Measurements from ENCODE around the gene MSI2.
A peak's percentile ranks its signal among the peaks of the same experiment; 100 is the strongest.

Gene MSI2

DNA sequence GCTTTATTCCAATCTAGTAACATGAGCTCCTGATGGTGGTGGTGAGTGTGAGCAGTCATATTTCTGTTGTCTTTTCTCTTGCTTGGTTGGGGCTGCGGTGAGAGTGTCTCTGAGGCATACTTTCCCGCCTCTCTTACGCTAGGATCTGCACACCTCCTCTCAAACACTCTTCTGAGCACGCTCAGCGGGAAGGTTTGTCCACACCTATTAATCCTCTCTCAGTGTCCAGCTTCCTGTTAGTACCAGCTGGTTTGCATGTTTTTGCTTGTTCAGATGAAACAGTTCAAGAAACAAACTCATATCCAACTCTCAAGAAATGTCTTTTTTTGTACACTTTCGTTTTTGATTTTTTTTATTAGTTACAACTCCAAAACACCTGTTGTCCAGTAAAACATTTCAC is 399.2 kb downstream of the MSI2 start:
- no peak for DNase-seq

DNA sequence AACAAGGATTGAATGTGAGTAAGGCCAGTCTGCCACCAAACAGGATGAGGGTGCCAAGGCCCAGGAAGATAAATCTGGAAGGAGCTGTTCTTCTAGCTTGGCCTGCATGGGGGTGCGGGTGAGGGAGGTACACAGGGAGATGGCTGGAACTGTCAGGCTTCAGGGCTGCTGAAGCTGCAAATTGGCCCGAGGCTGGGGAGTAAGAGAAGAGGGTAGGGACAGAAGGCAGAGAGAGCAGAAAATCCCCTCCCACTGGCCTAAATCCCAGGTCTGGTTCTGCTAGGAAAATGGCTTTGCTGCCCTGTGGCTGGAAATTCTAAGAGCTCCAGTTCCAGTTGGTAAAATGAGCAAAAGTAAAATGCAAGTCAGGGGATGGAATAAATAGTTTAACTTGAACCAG is 400.9 kb downstream of the MSI2 start:
- DNase-seq = no peak

DNA sequence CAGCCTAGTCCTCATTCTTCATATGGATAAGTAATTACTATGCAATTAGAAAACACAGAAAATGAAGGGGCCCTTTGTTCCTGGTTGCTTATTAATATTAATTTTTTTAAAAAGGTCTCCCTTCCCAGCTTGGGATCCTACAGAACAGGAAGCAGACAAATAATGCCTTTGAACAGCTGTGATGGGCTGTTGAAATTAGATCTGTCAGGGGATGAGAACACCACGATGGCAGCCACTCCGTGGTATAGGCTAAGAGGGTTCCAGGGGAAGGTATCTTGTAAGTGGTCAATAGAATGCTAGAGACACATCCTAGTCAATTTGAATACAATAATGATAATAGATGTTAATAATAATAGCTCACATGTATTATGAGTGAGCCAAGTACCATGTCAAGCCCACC is 405.7 kb downstream of the MSI2 start:
- peak; percentile 69 for DNase-seq

DNA sequence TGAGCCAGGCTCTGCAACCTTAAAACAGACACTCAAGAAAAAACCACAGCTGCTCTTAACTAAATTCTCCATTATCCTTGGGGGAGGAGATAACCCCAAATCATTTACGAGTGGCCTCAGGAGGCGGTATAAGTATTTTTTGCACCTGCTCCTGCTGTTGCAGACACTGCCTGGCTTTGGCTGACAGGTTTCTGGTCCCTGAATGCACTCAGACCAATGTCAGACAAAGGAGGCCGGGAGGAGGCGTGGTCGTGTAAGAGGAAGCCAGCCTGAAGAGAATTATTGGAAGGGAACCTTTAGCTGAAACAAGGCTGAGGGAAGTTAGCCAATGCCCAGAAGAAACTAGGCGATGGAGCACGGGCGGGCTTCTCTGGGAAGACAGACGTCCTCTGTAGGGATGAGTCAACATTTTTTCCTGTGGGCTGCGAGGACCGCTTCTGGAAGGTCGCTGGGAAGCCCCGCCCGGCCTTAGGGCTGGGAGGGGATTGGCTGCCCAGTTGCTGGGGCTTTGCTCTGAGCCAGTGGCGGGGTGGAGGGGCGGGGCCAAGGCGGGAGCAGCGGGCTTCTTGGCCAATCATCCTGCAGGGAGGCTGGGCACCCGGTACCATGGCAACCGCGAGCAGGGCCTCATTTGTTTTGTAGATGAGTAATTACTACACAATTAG is 406.5 kb downstream of the MSI2 start:
- peak; percentile 98 for DNase-seq

DNA sequence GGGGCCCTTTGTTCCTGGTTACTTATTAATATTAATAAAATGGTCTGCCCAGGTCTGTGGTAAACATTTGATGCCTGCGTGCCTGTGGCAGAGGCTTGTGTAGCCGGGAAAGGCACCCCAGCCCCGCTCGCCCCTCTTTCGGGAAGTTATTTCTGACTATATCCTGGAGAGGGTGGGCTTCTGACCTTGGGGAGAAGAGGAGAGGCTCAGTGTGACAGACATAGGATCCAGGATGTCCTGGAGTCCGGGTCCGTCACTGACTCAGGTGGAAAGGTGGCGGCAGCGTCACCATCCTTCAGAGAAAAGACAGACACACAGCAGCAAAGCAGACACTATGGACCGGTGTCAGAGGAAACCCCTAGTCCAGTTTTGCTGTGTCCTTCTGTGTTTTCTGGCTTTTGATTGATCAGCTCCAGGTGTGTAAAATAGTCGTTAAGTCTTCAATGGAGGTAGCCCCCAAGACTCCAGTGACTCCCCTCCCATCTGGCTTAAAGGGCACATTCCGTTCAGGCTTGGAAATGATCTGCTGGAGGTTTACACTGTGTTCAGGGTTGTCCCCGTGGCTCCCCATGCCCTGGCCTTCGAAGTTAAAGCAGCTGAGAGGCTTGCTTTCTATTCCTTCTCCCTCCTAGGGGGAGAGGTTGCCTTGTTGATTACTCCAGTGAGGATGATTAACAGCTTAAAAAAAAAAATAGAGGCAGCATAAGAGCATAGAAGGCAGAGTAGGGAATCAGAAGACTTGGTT is 407.2 kb downstream of the MSI2 start:
- DNase-seq = no peak

DNA sequence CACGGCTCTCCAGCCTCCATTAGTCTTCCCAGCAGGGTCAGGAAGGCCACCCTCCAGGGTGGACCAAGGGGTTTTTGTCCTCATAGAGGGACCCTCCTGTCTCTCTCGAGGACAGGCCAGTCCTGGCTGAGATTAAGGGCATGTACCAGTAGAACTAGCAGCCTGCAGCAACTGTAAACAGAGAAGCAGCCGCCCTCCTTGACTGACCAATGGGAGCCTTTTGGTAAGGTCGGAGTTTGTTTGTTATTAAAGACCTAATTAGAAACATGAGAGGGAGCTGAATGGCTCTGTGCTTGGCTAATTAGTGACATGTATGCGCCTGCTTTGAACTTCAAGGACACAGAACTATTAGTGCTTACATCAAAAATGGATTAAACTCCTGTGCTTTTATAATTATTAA is 408.8 kb downstream of the MSI2 start:
- peak; percentile 74 for DNase-seq

DNA sequence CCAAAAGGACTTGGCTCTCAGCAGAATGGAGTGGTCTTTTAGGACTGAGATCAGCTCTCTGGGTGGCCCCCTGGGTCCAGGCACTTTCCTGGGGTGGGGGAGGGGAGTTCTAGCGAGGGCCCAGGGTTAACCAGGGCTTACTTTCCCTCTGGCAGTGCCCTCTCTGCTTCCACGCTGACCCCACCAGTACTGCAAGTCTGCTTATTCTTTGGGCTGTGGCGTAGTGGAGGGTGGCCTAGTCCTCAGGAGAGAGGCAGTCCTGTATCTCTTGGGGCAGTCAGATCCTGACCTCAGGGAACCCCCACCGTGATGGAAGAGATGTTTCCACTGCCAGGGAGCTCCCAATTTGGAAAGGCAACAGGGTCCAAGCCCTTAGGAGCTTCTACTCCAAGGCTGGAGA is 409.4 kb downstream of the MSI2 start:
- DNase-seq = no peak

DNA sequence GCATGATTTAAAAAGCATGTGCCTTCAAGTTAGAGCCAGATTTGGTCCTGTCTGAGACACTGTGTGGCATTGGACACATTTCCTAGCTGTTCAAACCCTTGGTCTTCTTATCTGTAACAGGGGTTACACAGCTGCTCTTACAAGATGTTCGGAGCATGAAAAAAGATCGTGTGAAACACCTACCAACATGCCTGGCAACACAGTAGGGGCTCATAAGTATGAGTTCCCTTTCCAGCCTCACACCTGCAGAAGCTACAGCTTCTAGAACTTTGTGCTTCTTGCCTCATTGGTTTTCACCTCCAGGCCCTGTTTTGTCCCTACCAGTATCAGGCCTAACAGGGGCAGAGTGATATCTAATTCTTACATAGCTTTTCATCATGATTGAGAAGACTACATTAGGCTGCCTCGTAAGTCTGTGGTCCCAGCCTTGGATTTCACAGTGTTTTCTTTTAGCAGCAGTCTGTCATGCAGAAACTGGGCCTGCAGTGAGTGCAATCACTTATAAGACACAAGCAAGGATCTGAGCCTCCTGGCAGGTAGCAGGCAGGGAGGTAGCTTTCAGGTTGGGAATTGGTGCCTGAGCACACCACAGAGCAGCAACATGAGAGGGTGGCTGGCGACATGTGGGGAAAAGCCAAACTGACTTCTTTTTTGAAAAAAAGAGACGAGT is 410.0 kb downstream of the MSI2 start:
- no peak for DNase-seq

DNA sequence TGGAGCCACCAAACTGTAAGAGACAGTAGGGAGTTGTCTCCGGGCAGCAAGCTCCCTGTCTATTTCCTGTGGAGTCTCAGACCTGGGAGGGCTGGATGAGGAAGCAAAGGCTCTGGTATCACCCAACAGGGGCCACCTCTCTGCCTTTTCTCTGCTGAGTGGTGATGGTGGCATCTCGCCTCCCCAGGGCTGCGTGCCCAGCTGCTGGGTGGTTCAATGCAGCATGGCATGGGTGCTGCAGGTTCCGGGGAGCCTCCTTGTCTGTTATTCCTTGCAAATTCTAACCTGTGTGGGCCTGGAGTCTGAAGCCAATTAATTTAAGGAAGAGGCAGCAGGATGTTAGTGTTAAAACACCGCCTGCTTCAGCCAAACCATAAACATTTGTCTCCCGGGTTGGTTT is 410.6 kb downstream of the MSI2 start:
- no peak for DNase-seq

DNA sequence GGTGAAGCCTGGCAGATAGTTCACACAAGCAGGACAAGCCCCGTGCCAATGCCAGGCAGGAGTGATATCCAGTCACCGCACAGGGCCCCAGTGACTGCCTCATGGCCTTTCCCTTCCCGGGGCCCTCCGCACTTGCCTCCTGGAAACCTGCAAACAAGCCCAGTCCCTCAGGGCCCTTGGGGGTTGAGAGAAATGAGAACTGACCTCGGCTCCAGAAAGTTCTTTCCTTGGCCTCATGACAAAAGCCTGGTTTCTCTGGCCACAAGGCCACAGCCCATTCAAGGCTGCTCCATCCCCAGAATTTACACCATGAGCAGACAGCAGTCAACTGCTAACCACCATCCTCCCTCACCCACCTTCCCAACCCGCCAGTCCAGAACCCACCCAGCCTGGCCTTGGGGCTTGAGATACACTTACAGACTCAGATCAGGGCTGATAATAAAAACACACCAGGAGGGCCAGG is 411.2 kb downstream of the MSI2 start:
- no peak for DNase-seq

DNA sequence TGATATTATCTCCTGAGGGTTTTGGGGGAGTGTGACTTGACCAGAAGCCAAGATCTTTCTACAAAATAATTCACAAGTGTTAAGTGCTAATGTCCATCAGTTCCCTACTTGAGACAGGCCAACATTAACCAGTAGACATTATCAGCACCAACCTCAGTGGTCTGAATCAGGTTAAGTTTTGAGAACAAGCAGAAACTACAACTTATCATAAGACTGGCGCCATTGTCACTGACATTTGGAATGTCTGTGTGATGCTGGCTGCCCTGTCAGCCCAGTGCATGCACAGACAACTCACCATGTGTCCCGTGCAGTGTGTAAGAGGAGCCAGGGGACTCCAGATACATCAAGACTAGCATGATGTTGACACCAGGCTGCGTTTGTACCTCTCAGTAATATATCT is 412.0 kb downstream of the MSI2 start:
- DNase-seq = no peak

DNA sequence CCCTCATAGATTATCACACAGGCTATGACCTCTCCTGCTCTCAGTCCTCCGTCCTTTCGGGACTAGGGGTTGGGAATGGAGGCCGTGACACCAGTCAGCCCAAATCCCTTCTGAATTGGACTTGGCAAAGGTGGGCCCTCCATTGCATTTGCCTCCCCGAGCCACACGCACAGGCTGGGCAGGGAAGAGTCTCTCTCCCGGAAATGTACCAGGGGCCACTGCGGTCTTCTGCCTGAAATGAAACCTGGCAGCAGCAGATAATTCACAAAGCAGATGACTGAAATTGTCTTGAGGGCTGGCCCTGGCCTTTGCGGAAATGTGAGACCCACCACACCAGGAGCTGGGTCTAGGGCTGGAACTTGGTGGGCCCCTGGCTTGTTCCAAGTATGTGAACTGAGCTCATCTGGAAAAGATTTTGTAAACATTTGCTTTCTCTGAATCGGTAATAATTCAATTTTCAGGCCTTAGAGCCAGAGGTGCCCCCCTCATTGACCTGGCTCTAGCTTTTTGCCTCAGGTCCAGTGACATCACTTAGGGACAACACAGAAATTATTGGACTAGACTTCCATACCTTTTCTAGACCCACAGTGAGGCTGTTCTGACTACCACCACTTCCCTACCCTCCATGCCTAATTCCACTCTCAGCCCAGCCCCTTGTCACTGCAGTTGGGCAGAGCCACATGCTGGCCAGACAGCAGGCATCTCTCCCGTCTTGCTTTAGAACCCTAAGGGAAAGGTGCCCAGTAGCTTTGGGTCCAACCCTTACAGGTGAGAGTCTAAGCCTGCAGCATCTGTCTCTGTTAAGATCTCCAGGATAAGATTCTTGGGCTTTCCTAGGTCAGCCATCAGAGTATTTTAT is 413.6 kb downstream of the MSI2 start:
- DNase-seq = no peak

DNA sequence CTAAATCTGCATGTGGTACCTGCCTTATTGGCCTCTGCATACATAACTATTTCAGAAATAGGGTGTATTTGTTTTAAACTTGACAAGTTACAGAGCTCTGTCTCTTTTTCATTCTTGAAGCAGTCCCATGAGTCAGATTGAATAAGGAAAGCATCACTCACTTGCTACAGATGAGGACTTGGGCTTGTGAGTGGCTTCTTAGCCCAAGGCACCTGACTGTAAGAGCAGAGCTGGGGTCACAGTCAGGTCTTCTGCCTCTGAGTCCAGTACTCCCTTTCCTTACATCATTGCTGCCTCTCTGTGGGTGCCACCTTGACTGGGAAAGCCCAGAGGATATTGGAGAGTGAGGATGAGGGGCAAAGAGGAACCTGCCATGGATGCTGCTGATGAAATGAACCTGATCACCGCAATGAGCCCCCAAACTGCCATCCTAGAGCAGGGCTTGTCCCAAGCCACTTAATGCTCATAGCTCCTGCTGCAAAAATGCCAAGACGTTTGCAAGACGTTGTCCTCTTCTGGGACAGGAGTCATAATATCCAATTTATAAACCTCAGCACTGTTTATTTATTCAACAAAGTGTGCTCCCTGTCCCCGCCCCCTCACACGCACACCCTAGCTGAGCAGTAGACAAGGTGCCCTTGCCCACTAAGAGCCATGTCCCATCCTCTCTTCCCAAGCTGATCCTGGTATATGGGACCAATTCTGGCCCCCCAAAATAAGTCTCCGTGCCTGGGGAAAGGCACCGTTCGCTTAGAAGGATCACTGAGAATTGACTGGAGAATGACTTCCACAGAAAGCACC is 414.6 kb downstream of the MSI2 start:
- no peak for DNase-seq

DNA sequence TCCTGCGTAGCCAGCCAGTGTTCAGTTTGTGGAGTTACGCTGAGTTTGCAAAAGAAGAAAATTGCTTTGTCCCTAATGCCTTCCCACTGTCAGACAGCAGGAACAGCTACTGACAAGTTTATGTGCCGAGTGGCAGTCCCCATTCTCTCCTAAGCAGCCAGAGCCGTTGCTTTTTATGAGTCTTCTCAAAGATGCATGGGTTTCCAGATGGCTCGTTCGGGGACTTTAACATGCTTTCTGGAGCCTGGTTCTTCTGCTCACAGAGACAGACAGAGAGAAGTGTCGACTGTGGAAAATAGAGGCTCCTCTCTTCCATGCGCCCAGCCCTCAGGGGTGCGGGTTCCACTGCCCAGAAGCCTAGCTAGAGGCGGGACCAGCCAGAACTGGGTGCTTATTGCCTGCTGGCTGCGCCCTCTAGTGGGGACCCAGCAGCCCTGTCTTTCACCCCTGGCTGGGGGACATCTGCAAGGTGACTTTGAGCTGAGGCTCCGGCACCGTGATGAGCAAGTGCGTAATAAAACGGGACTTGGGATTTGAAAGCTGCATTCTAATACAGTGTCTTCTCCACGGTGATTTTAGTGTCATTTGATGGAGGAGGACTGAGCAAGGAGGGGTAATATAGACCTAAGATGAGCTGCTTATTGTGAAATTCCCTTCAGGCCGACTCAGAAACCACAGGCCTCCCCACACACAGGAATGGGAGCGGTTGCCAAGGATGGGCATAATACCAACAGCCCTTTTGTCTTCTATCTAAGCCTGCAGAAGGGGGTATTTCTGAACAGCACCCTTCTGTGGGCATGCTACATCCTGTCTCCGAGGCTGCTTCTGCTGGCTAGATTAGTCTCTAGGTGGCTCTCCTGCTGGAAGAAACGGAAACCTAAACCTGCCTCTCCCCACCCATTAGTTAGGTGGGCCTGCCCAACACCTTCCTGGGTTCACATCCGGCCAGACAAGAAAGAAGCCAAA is 415.6 kb downstream of the MSI2 start:
- DNase-seq = peak; percentile 32

DNA sequence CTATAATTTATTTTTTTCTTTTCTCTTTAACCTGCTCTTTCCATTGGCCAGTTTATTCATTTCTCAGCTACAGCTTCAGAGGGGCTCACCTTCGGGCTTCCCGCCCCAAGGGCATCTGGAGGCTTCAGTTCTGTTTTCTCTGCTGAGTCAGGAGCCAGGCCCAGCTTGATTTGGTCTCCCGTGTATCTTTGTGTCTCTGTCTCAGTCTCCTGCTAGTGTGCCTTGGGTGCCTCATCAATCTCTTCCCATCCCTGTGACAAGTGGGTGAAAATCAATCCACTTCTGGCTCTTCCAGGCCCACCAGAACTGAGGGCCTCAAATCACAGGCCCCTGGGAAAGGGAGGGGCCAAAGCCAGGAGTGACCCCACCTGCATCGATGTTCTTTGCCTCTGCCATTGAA is 416.6 kb downstream of the MSI2 start:
- no peak for DNase-seq

DNA sequence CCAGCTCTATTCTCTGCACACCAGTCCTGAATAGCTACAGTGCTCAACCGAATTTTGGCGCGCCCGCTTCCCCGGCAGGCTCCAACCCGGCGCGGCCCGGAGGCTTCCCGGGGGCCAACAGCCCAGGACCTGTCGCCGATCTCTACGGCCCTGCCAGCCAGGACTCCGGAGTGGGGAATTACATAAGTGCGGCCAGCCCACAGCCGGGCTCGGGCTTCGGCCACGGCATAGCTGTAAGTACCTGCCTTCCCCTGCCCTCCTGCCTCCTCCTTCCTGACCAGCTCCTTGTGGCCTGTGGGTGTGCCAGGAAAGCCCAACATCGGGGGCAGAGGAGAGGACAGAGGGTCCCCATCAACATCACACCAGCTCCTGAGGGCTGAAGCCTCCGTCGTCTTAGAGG is 418.6 kb downstream of the MSI2 start:
- DNase-seq = no peak

DNA sequence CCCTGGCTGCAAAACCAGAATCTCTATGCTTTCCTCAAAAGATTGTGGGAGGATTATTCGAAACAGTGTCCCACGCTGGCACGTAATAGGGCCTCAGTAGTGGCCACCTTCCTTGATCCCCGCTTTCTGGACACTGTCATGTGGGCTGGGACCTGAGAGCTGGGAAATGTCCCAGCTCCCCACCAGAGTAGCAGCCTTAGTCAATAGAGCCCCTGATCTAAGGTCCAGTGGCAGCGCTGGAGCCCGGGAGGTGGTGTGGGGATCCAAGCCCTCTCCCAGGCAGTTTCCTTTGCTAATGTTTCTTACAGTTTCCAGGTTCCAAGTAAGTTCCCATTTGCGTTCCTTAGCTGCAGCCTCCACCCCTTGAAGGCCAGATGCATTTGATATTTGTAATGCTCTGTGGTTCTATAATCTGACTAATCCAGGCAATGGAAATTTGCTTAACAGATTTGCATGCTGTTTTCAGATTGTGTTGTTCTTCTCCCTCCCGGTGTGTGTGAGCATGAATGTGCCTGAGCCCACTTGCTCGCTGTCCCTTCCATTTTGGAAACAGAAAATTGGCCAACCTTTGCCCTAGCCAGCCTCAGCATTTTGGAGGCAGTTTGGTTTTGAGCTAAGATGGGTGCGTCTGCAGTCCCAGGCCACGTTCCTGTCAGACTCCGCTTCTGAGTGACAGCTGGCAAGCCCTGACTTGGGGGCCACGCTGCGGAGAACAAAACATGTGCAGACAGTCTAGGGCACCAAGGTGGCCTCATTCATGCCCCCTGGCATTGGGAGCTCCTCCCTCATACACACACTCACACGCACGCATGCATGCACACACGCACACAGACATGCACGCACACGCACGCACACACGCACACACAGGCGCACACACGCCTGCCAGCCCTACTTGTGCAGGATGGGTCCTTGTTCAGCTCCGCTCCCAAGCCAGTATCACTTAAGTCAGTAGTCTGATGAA is 419.4 kb downstream of the MSI2 start:
- no peak for DNase-seq

DNA sequence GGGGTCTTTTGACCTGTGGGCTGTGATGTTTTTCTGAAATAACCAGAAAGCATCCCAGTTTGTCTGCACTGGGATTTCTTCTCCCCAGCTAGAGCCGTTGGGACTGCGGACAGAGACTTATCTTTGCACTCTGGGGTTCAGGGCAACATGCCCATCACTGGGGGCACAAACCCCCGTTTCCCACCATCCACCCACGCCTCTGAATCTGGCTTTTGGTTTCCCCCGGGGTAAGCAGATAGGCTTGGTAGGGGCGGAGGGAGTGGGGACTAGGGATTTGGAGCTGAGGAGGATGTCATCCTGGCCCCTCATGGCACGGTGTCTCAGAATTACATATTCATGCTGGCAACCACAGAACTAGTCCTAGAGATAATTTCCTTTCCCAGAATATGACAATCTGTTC is 420.2 kb downstream of the MSI2 start:
- no peak for DNase-seq

DNA sequence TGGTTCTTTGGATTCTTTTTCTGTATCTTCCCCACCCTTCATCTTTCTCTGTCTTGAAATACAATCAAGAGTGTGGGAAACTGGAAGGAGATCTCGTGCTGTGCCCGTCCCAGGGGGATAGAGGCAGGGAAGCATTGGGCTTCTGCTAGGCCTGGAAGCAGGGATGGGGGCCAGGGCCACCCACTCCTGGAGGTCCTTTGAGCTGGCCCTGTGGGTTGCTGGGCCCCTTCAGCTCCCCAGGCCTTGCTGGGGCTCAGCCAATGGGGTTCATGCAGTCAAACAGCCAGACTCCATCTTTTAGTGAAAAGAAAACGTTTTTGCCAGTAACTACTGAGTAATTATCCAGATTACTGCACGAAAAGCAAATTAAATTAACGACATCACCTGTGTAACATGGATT is 421.0 kb downstream of the MSI2 start:
- no peak for DNase-seq

DNA sequence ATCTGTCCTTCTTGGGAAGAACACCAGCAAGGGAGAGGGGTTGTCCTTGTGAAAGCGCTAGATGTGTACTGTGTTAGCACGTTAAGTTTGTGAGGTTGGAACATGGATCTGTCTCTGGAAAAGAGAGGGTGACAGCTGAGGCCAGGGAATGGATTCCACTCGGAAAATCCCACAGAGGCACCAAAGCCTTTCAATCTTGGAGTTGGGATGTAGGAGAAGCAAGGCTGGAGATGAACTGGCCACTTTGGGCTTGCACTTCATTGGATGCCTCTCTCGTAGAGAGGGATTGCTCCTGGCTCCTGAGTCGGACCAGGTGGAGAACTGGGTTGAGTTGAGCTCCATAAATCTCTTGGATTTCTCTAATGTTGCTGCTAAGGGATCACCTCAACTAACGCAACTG is 421.5 kb downstream of the MSI2 start:
- no peak for DNase-seq
